HEK293 (cell line): ENCODE measurements around the gene TK2.

Source experiments
- TSHZ1 ChIP-seq: fragments of 450-650 bp; formaldehyde crosslinking; IDR thresholded peaks from 2 replicates; pipeline ENCODE4 v1.5.1; 2016; ENCODE audit warnings: missing biosample characterization, missing genetic modification characterization, borderline replicate concordance
- ZEB2 ChIP-seq: fragments of 450-650 bp; formaldehyde crosslinking; IDR thresholded peaks from 2 replicates; pipeline ENCODE4 v1.5.1; 2016; ENCODE audit warnings: missing biosample characterization, missing genetic modification characterization
- ZNF184 ChIP-seq: fragments of 450-650 bp; IDR thresholded peaks from 2 replicates; pipeline ENCODE4 v1.5.1; 2018; ENCODE audit warnings: missing biosample characterization, mild to moderate bottlenecking, missing genetic modification characterization
- ZNF600 ChIP-seq: fragments of 450-650 bp; formaldehyde crosslinking; IDR thresholded peaks from 2 replicates; pipeline ENCODE4 v1.5.1; 2016; ENCODE audit warnings: missing biosample characterization, missing genetic modification characterization

DNA sequence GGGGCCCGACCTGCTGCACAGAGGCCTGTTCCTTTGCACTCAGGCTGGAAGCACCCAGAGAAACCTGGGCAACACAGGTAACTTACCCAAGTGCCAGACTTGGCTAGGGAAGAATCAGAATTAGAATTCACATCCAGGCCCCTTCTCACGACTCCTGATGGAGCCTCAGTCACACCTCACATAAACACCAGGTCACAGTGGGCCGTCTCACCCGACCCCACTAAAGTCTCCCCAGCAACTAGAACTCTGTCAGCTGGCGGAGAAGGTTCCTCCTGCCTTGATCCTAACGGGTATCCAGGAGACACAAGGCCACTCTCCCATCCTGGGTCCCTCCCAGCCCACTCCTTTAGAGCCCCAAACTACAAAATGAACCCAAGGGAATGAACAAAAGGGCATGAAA lies 6.4 kb downstream of the TK2 start:
- no peak for TF ChIP-seq ZNF184 (tag by site-specific recombination)
- TF ChIP-seq ZNF600 (tag by site-specific recombination): no peak
- no peak for TF ChIP-seq TSHZ1 (tag by site-specific recombination)
- TF ChIP-seq ZEB2 (tag by site-specific recombination): no peak
